Esophagus squamous epithelium (tissue), 5 donors: Measurements from ENCODE around the gene NT5DC2. TPM values are rescaled to one million over a fixed set of nuclear protein-coding genes. Genes with fewer than 3 reads are reported as not detected.

Experiments used
- DNase-seq: peaks from one replicate; lab custom pipeline; 2025; lab: John Stamatoyannopoulos, UW
- H3K27ac ChIP-seq, 4 donors: fragments of 200-600 bp; sonication (generic); one replicate each; pipeline ENCODE4 v1.5.1; 2016 to 2019; ENCODE audit warnings: mild to moderate bottlenecking in 1 of 4
- H3K27me3 ChIP-seq, 4 donors: fragments of 200-600 bp; sonication (generic); 1 replicate in 3 of 4; 2 replicates in 1 of 4; pipeline versions ENCODE4 v1.5.1 to v1.6.0; 2017 to 2021; ENCODE audit warnings: antibody characterized with exemption in 1 of 4
- H3K36me3 ChIP-seq, 3 donors: fragments of 200-600 bp; sonication (generic); one replicate each; pipeline ENCODE4 v1.5.1; 2016 to 2019
- H3K4me1 ChIP-seq, 3 donors: fragments of 200-600 bp; sonication (generic); one replicate each; pipeline ENCODE4 v1.5.1; 2017 to 2019
- H3K4me3 ChIP-seq, 4 donors: fragments of 200-600 bp; sonication (generic); 1 replicate in 3 of 4; 2 replicates in 1 of 4; pipeline ENCODE4 v1.5.1; 2016 to 2019; ENCODE audit warnings: mild to moderate bottlenecking in 2 of 4, moderate library complexity in 1 of 4
- H3K9me3 ChIP-seq, 3 donors: fragments of 200-600 bp; sonication (generic); one replicate each; pipeline ENCODE4 v1.5.1; 2016 to 2019
- CTCF ChIP-seq, 6 experiments: fragments of 450-650 bp in 4 of 6; fragments of 200-600 bp in 2 of 6; sonication (generic) in 2 of 6; IDR thresholded peaks; one replicate each; pipeline ENCODE4 v1.5.1; 2016 to 2019; ENCODE audit warnings: antibody characterized with exemption in 6 of 6, mild to moderate bottlenecking in 4 of 6, moderate library complexity in 4 of 6
- POLR2A ChIP-seq, 4 donors: fragments of 450-650 bp; IDR thresholded peaks; one replicate each; pipeline ENCODE4 v1.6.1; 2017; ENCODE audit warnings: antibody characterized with exemption in 4 of 4, mild to moderate bottlenecking in 4 of 4, moderate library complexity in 3 of 4
- WGBS, 2 donors: methylation state at CpG; one replicate each; pipeline ENCODE4 v1.1.5; 2018; 5-methylcytosine and 5-hydroxymethylcytosine counted together
- intact Hi-C: fragments of 100-400 bp; cut with DNase I; formaldehyde crosslinking; loops from one replicate; pipeline ENCODE4 v1.15.0; 2022
- total RNA-seq, 4 donors: library from RNA; depleted of rRNA; stranded (reverse); fragments of >200 nt; gene quantifications; one replicate each; pipeline ENCODE4 v1.1.0, GENCODE V29; 2016
- donor health status: DM: yes; HTN: yes; CAD: no.

Gene NT5DC2
- total RNA-seq, 4 donors from 2014 or later, result 58.9 to 79.5 (median 70.2) TPM

- Histone ChIP-seq H3K27me3 (no peaks in the 10 kb centered on the region), H3K36me3 (peaks cover 6 to 39% (median 15%) of the 10 kb centered on the region in 3 donors), H3K4me1 (peaks cover 24 to 52% (median 27%) of the 10 kb centered on the region in 3 donors), H3K4me3 (no peak overlapping the region), H3K9me3 (no peaks in the 10 kb centered on the region), H3K27ac (no peak overlapping the region)
- no peak for TF ChIP-seq CTCF (IDR thresholded peaks at IDR 0.05)
- no peak for TF ChIP-seq POLR2A (IDR thresholded peaks at IDR 0.05)
- intact Hi-C loops, result no loop called here
- DNase-seq, result no peak
- 93% methylated on average over 5 to 12 of the region's 14 CpGs for WGBS, 2 donors
These were observed 10.9 kb downstream of the NT5DC2 start for GRCh38 chr3:52522651-52523251.

GRCh38 chr3:52521881-52522650 lies 11.6 kb downstream of the NT5DC2 start:
- 70 to 100% methylated on average over 4 to 7 of the region's 33 CpGs for WGBS, 2 donors
- H3K4me1 ChIP-seq, result peaks cover 24 to 45% (median 26%) of the 10 kb centered on the region in 3 donors
- H3K27me3 ChIP-seq, result no peaks in the 10 kb centered on the region
- peaks cover 6 to 33% (median 8%) of the 10 kb centered on the region in 3 donors for H3K36me3 ChIP-seq
- intact Hi-C loops, result no loop called here
- no peak overlapping the region for H3K4me3 ChIP-seq
- DNase-seq, result no peak
- no peaks in the 10 kb centered on the region for H3K9me3 ChIP-seq
- no peak for TF ChIP-seq POLR2A (IDR thresholded peaks at IDR 0.05)
- no peak for TF ChIP-seq CTCF (IDR thresholded peaks at IDR 0.05)
- H3K27ac ChIP-seq, result no peak overlapping the region

- TF ChIP-seq POLR2A (IDR thresholded peaks at IDR 0.05), result no peak
- TF ChIP-seq CTCF (IDR thresholded peaks at IDR 0.05), result no peak
- WGBS, 2 donors, result 60 to 90% methylated on average over 1 to 4 of the region's 8 CpGs
- H3K27me3 ChIP-seq, result no peaks in the 10 kb centered on the region
- H3K4me3 ChIP-seq, result no peak overlapping the region
- no peak overlapping the region for H3K27ac ChIP-seq
- peaks cover 6 to 27% (median 8%) of the 10 kb centered on the region in 3 donors for H3K36me3 ChIP-seq
- DNase-seq, result no peak
- no peaks in the 10 kb centered on the region for H3K9me3 ChIP-seq
- peaks cover 20 to 39% (median 24%) of the 10 kb centered on the region in 3 donors for H3K4me1 ChIP-seq
- intact Hi-C loops, result no loop called here
These were observed 12.2 kb downstream of the NT5DC2 start for GRCh38 chr3:52521488-52521824.

- Histone ChIP-seq H3K4me1 (peaks cover 15 to 34% (median 21%) of the 10 kb centered on the region in 3 donors), H3K27me3 (no peaks in the 10 kb centered on the region), H3K4me3 (no peak overlapping the region), H3K36me3 (peaks cover 6 to 27% (median 8%) of the 10 kb centered on the region in 3 donors), H3K9me3 (no peaks in the 10 kb centered on the region), H3K27ac (no peak overlapping the region)
- 82% methylated on average over 6 of the region's 20 CpGs; no CpG with 5 or more reads in 1 of the 2 donors for WGBS, 2 donors
- no peak for TF ChIP-seq POLR2A (IDR thresholded peaks at IDR 0.05)
- no peak for TF ChIP-seq CTCF (IDR thresholded peaks at IDR 0.05)
- intact Hi-C loops, result no loop called here
- no peak for DNase-seq
These were observed 12.8 kb downstream of the NT5DC2 start for GRCh38 chr3:52520716-52521487.
